A549 (cell line): ENCODE results near the gene DCTD.

ENCODE experiments used
- CHD2 ChIP-seq: fragments of 150-350 bp; IDR thresholded peaks from 2 replicates; pipeline ENCODE4 v1.6.1; 2014; ENCODE audit warnings: low read length; ENCODE audit not compliant: partially characterized antibody
- CTCF ChIP-seq: fragments of >200 bp; sonication (Bioruptor Twin); formaldehyde crosslinking; IDR thresholded peaks from 3 replicates; pipeline ENCODE4 v1.5.1; 2016
- REST ChIP-seq: fragments of 200-600 bp; sonication (generic); IDR thresholded peaks from 2 replicates; pipeline ENCODE4 v1.6.1; 2016; ENCODE audit warnings: antibody characterized with exemption, mild to moderate bottlenecking, moderate library complexity

- TF ChIP-seq CTCF: no peak
- no peak for TF ChIP-seq REST
- TF ChIP-seq CHD2: no peak
Measured at GRCh38 chr4:182888891-182889290, 28.3 kb downstream of the DCTD start.
